ENCODE results near the gene CCDC77.

CCDC77 gene

GRCh38 chr12:467591-467990, 66.1 kb downstream of the CCDC77 start:
- no peak overlapping the region for H3K14ac ChIP-seq (ENCODE audit: low read length in 2 of 2)
- peak; percentile 71 for DNase-seq
- no peak overlapping the region for H3K18ac ChIP-seq (ENCODE audit: low read depth in 1 of 2, low read length in 2 of 2)
- H3K27me3 ChIP-seq (ENCODE audit: control insufficient read depth in 1 of 2, insufficient read depth in 1 of 2, low read length in 2 of 2): peaks cover 6 to 72% of the 10 kb centered on the region in 2 experiments
- no peak overlapping the region for H2BK5ac ChIP-seq (ENCODE audit: low read depth, low read length, poor library complexity, severe bottlenecking)
- no peaks in the 10 kb centered on the region for H3K9me3 ChIP-seq (ENCODE audit: control insufficient read depth, low read length)
- H3K9ac ChIP-seq (ENCODE audit: low read length): no peak overlapping the region
- H3K23ac ChIP-seq (ENCODE audit: low read length in 2 of 2): no peak overlapping the region
- no peak overlapping the region for H3K27ac ChIP-seq (ENCODE audit: low read length, poor library complexity, severe bottlenecking)
- H3K36me3 ChIP-seq (ENCODE audit: control insufficient read depth in 1 of 2, insufficient read depth in 2 of 2, low read depth in 1 of 2, low read length in 2 of 2): no peaks in the 10 kb centered on the region
- no peak overlapping the region for H3K4ac ChIP-seq (ENCODE audit: low read depth in 1 of 2, low read length in 2 of 2)
- no peak overlapping the region for H2BK120ac ChIP-seq (ENCODE audit: low read depth, low read length)
- no peak overlapping the region for H2BK12ac ChIP-seq (ENCODE audit: low read length in 2 of 2)
- WGBS: 85% methylated on average over 6 of the region's 6 CpGs
- no peaks in the 10 kb centered on the region for H3K4me1 ChIP-seq (ENCODE audit: control insufficient read depth, insufficient read depth, low read depth, low read length)
- H4K8ac ChIP-seq (ENCODE audit: low read length): no peak overlapping the region
- no peak overlapping the region for H4K91ac ChIP-seq (ENCODE audit: low read length)
- no peak overlapping the region for H3K4me3 ChIP-seq (ENCODE audit: insufficient read depth in 1 of 2, low read depth in 1 of 2, low read length in 2 of 2)
- no peak overlapping the region for H2BK15ac ChIP-seq (ENCODE audit: low read depth, poor library complexity, severe bottlenecking)
- H3K79me1 ChIP-seq (replicated peaks; ENCODE audit: low read length, poor library complexity, severe bottlenecking): no peaks in the 10 kb centered on the region
- H2AFZ ChIP-seq (ENCODE audit: low read depth, low read length): no peak overlapping the region
- no peak overlapping the region for H2AK5ac ChIP-seq (ENCODE audit: low read length, severe bottlenecking)
- no peak overlapping the region for H3K4me2 ChIP-seq (ENCODE audit: low read length, poor library complexity, severe bottlenecking)

GRCh38 chr12:468671-469389, 67.4 kb downstream of the CCDC77 start:
- Histone ChIP-seq H3K4ac (ENCODE audit: low read depth in 1 of 2, low read length in 2 of 2) (peak overlapping the region; percentile 2 to 24), H3K27me3 (ENCODE audit: control insufficient read depth in 1 of 2, insufficient read depth in 1 of 2, low read length in 2 of 2) (peaks cover 6 to 67% of the 10 kb centered on the region in 2 experiments), H3K9ac (ENCODE audit: low read length) (no peak overlapping the region), H3K14ac (ENCODE audit: low read length in 2 of 2) (no peak overlapping the region), H4K8ac (ENCODE audit: low read length) (peak overlapping the region; percentile 45), H3K4me3 (ENCODE audit: insufficient read depth in 1 of 2, low read depth in 1 of 2, low read length in 2 of 2) (no peak overlapping the region), H3K9me3 (ENCODE audit: control insufficient read depth, low read length) (no peaks in the 10 kb centered on the region), H3K4me1 (ENCODE audit: control insufficient read depth, insufficient read depth, low read depth, low read length) (no peaks in the 10 kb centered on the region), H2AK5ac (ENCODE audit: low read length, severe bottlenecking) (no peak overlapping the region), H3K23ac (ENCODE audit: low read length in 2 of 2) (no peak overlapping the region), H2BK15ac (ENCODE audit: low read depth, poor library complexity, severe bottlenecking) (no peak overlapping the region), H4K91ac (ENCODE audit: low read length) (no peak overlapping the region), H2BK5ac (ENCODE audit: low read depth, low read length, poor library complexity, severe bottlenecking) (no peak overlapping the region), H2BK120ac (ENCODE audit: low read depth, low read length) (no peak overlapping the region), H3K4me2 (ENCODE audit: low read length, poor library complexity, severe bottlenecking) (no peak overlapping the region), H3K79me1 (replicated peaks; ENCODE audit: low read length, poor library complexity, severe bottlenecking) (no peaks in the 10 kb centered on the region), H2AFZ (ENCODE audit: low read depth, low read length) (no peak overlapping the region), H3K18ac (ENCODE audit: low read depth in 1 of 2, low read length in 2 of 2) (peak overlapping the region in 1 of 2 experiments; percentile 75), H3K27ac (ENCODE audit: low read length, poor library complexity, severe bottlenecking) (no peak overlapping the region), H3K36me3 (ENCODE audit: control insufficient read depth in 1 of 2, insufficient read depth in 2 of 2, low read depth in 1 of 2, low read length in 2 of 2) (no peaks in the 10 kb centered on the region), H2BK12ac (ENCODE audit: low read length in 2 of 2) (peak overlapping the region; percentile 6 to 58)
- 34% methylated on average over 10 of the region's 10 CpGs for WGBS
- DNase-seq: peak; percentile 94

GRCh38 chr12:470133-470532, 68.7 kb downstream of the CCDC77 start:
- H3K4ac ChIP-seq (ENCODE audit: low read depth in 1 of 2, low read length in 2 of 2): no peak overlapping the region
- peaks cover under 1 to 64% of the 10 kb centered on the region in 2 experiments for H3K27me3 ChIP-seq (ENCODE audit: control insufficient read depth in 1 of 2, insufficient read depth in 1 of 2, low read length in 2 of 2)
- H3K4me3 ChIP-seq (ENCODE audit: insufficient read depth in 1 of 2, low read depth in 1 of 2, low read length in 2 of 2): no peak overlapping the region
- no peak overlapping the region for H3K14ac ChIP-seq (ENCODE audit: low read length in 2 of 2)
- no peaks in the 10 kb centered on the region for H3K79me1 ChIP-seq (replicated peaks; ENCODE audit: low read length, poor library complexity, severe bottlenecking)
- no peaks in the 10 kb centered on the region for H3K9me3 ChIP-seq (ENCODE audit: control insufficient read depth, low read length)
- no peak overlapping the region for H3K23ac ChIP-seq (ENCODE audit: low read length in 2 of 2)
- no peak for DNase-seq
- H2BK5ac ChIP-seq (ENCODE audit: low read depth, low read length, poor library complexity, severe bottlenecking): no peak overlapping the region
- H3K4me1 ChIP-seq (ENCODE audit: control insufficient read depth, insufficient read depth, low read depth, low read length): no peaks in the 10 kb centered on the region
- no peak overlapping the region for H2AFZ ChIP-seq (ENCODE audit: low read depth, low read length)
- no peak overlapping the region for H4K91ac ChIP-seq (ENCODE audit: low read length)
- peak overlapping the region in 1 of 2 experiments; percentile 31 for H3K18ac ChIP-seq (ENCODE audit: low read depth in 1 of 2, low read length in 2 of 2)
- no peak overlapping the region for H3K9ac ChIP-seq (ENCODE audit: low read length)
- no peak overlapping the region for H2BK120ac ChIP-seq (ENCODE audit: low read depth, low read length)
- H3K36me3 ChIP-seq (ENCODE audit: control insufficient read depth in 1 of 2, insufficient read depth in 2 of 2, low read depth in 1 of 2, low read length in 2 of 2): no peaks in the 10 kb centered on the region
- 83% methylated on average over 10 of the region's 11 CpGs for WGBS
- H4K8ac ChIP-seq (ENCODE audit: low read length): peak overlapping the region; percentile 10
- H3K27ac ChIP-seq (ENCODE audit: low read length, poor library complexity, severe bottlenecking): no peak overlapping the region
- peak overlapping the region in 1 of 2 experiments; percentile 40 for H2BK12ac ChIP-seq (ENCODE audit: low read length in 2 of 2)
- no peak overlapping the region for H2AK5ac ChIP-seq (ENCODE audit: low read length, severe bottlenecking)
- no peak overlapping the region for H2BK15ac ChIP-seq (ENCODE audit: low read depth, poor library complexity, severe bottlenecking)
- no peak overlapping the region for H3K4me2 ChIP-seq (ENCODE audit: low read length, poor library complexity, severe bottlenecking)

- DNase-seq: no peak
- H4K8ac ChIP-seq (ENCODE audit: low read length): no peak overlapping the region
- H2BK12ac ChIP-seq (ENCODE audit: low read length in 2 of 2): no peak overlapping the region
- H2AK5ac ChIP-seq (ENCODE audit: low read length, severe bottlenecking): no peak overlapping the region
- no peak overlapping the region for H3K27ac ChIP-seq (ENCODE audit: low read length, poor library complexity, severe bottlenecking)
- peaks cover 10 to 71% of the 10 kb centered on the region in 2 experiments for H3K27me3 ChIP-seq (ENCODE audit: control insufficient read depth in 1 of 2, insufficient read depth in 1 of 2, low read length in 2 of 2)
- no peak overlapping the region for H3K23ac ChIP-seq (ENCODE audit: low read length in 2 of 2)
- no peaks in the 10 kb centered on the region for H3K9me3 ChIP-seq (ENCODE audit: control insufficient read depth, low read length)
- no peaks in the 10 kb centered on the region for H3K79me1 ChIP-seq (replicated peaks; ENCODE audit: low read length, poor library complexity, severe bottlenecking)
- H4K91ac ChIP-seq (ENCODE audit: low read length): no peak overlapping the region
- no peak overlapping the region for H3K9ac ChIP-seq (ENCODE audit: low read length)
- H3K4me1 ChIP-seq (ENCODE audit: control insufficient read depth, insufficient read depth, low read depth, low read length): peaks cover 1% of the 10 kb centered on the region
- WGBS: 87% methylated on average over 4 of the region's 5 CpGs
- no peak overlapping the region for H3K4me3 ChIP-seq (ENCODE audit: insufficient read depth in 1 of 2, low read depth in 1 of 2, low read length in 2 of 2)
- no peak overlapping the region for H3K14ac ChIP-seq (ENCODE audit: low read length in 2 of 2)
- H3K36me3 ChIP-seq (ENCODE audit: control insufficient read depth in 1 of 2, insufficient read depth in 2 of 2, low read depth in 1 of 2, low read length in 2 of 2): no peaks in the 10 kb centered on the region
- no peak overlapping the region for H2BK15ac ChIP-seq (ENCODE audit: low read depth, poor library complexity, severe bottlenecking)
- H2BK5ac ChIP-seq (ENCODE audit: low read depth, low read length, poor library complexity, severe bottlenecking): no peak overlapping the region
- H3K4me2 ChIP-seq (ENCODE audit: low read length, poor library complexity, severe bottlenecking): no peak overlapping the region
- H2AFZ ChIP-seq (ENCODE audit: low read depth, low read length): no peak overlapping the region
- H3K4ac ChIP-seq (ENCODE audit: low read depth in 1 of 2, low read length in 2 of 2): no peak overlapping the region
- H2BK120ac ChIP-seq (ENCODE audit: low read depth, low read length): no peak overlapping the region
- H3K18ac ChIP-seq (ENCODE audit: low read depth in 1 of 2, low read length in 2 of 2): no peak overlapping the region
Observed at GRCh38 chr12:473198-473597, 71.8 kb downstream of the CCDC77 start.

Data from mesenchymal stem cell (in vitro differentiated cells and primary cell).